ENCODE data around the gene TMEM259.

Gene TMEM259

GRCh38 chr19:1055886-1056620 lies 35.1 kb upstream of the TMEM259 start:
- DNase-seq (ENCODE audit: low read depth in 2 of 2), result no peak

DNA sequence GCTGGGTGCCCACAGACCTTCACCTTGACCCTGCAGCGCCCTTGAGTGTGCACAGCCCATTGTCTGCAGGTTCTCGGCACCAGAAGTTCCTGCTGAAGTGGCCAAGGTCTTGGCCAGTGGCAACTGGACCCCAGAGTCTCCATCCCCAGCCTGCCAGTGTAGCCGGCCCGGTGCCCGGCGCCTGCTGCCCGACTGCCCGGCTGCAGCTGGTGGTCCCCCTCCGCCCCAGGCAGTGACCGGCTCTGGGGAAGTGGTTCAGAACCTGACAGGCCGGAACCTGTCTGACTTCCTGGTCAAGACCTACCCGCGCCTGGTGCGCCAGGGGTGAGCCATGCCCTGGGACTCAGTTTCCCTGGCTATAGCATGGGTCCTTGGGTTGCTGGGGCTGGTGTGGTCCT lies 34.1 kb upstream of the TMEM259 start:
- DNase-seq (ENCODE audit: low read depth in 2 of 2), result no peak

- no peak for DNase-seq (ENCODE audit: low read depth in 2 of 2)
Measured at GRCh38 chr19:1054102-1055027, 33.4 kb upstream of the TMEM259 start.

DNA sequence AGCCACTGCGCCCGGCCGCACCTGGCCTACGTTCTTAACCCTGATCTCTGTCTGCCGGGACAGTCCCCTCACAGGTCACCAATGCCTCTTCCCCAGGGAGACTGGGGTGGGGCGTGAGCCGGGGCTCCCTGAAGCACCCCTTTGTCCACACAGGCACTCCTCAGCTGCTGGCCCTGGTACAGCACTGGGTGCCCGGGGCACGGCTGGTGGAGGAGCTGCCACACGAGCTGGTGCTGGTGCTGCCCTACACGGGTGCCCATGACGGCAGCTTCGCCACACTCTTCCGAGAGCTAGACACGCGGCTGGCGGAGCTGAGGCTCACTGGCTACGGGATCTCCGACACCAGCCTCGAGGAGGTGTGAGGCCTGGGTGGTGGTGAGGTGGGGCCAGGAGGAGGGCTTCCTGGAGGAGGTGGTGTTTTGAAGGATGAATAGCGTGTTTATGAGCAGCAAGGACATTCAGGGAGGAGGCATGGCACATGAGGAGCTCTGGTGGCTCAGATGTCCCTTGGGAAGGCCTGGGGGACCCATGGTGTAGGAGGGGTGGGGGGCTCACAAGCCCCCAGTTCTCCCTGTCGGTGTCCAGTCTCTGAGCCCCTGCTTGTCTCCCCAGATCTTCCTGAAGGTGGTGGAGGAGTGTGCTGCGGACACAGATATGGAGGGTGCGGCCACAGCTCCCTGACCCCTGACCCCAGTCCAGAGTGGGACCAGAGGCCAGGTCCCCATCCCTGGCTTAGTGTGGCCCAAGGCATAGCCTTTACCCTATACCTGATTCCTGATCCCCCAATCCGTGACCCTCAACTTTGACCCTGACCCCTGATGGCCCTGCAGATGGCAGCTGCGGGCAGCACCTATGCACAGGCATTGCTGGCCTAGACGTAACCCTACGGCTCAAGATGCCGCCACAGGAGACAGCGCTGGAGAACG lies 32.5 kb upstream of the TMEM259 start:
- DNase-seq (ENCODE audit: low read depth in 2 of 2), result no peak

DNA sequence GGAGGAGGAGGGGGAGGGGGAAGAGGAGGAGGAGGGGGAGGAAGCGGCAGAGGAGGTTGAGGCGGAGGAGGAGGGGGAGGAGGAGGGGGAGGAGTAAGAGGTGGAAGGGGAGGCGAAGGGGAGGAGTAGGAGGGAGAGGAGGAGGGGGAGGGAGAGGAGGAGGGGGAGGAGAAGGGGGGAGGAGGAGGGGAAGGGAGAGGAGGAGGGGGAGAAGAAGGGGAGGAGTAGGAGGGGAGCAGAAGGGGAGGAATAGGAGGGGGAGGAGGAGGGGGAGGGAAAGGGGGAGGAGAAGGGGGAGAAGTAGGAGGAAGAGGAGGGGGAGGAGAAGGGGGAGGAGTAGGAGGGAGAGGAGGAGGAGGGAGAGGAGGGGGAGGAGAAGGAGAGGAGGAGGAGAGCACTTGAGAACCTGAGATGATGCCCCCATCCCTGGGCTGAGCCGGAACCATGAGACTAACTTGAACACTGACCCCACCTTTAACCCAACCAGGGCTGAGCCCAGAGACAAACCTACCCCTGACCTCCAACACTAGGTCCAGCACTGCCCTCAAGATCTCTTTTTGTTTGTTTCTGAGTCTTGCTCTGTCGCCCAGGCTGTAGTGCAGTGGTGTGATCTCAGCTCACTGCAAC lies 31.5 kb upstream of the TMEM259 start:
- DNase-seq (ENCODE audit: low read depth in 2 of 2), result no peak

DNA sequence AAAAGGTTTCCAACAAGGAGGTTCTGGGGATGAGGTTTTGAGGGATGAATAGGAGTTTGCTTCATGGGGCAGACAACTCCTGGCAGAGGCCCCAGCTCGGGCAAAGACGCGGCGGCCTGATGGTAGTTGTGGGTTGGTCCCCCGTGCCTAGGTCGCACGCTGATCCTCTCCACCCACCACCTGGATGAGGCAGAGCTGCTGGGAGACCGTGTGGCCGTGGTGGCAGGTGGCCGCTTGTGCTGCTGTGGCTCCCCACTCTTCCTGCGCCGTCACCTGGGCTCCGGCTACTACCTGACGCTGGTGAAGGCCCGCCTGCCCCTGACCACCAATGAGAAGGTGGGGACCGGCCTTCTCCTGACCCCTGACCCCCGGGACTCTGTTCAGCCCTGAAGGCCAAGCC lies 30.9 kb upstream of the TMEM259 start:
- no peak for DNase-seq (ENCODE audit: low read depth in 2 of 2)

DNA sequence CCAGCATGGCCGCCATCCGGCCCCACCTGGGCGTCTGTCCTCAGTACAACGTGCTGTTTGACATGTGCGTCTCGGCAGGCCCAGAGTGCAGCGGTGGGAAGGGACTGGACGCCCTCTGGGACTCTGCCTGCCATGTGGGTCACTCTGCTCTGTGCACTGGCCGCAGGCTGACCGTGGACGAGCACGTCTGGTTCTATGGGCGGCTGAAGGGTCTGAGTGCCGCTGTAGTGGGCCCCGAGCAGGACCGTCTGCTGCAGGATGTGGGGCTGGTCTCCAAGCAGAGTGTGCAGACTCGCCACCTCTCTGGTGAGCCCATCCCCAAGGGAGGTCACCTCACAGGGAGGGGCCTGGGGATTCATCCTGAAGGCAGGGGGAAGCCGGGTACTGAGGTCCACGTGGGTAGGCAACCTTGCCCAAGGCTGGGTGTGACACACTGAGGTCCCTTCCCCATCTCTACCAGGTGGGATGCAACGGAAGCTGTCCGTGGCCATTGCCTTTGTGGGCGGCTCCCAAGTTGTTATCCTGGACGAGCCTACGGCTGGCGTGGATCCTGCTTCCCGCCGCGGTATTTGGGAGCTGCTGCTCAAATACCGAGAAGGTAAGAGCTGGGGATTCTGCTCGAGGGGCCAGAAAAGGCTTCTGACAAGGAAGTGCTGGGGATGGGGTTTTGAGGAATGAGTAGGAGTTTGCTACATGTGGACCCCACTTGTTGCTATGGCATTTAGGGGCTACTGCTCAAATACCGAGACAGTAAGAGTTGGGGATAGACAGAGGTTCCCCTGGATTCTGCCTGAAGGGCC lies 30.3 kb upstream of the TMEM259 start:
- DNase-seq (ENCODE audit: low read depth in 2 of 2), result no peak

GRCh38 chr19:1049800-1050199 lies 28.9 kb upstream of the TMEM259 start:
- no peak for DNase-seq (ENCODE audit: low read depth in 2 of 2)

DNA sequence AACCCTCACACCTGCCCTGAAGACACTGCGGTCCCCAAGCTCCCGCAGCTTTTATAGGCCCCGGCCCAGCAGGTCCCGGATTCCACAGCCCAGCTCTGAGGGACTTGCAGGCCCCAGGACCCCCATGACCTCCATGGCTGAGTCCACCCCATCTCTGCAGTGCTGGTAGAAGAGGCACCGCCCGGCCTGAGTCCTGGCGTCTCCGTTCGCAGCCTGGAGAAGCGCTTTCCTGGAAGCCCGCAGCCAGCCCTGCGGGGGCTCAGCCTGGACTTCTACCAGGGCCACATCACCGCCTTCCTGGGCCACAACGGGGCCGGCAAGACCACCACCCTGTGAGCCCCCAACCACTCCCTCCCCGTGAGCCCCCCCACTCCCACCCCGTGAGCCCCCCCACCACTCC lies 28.2 kb upstream of the TMEM259 start:
- no peak for DNase-seq (ENCODE audit: low read depth in 2 of 2)

DNA sequence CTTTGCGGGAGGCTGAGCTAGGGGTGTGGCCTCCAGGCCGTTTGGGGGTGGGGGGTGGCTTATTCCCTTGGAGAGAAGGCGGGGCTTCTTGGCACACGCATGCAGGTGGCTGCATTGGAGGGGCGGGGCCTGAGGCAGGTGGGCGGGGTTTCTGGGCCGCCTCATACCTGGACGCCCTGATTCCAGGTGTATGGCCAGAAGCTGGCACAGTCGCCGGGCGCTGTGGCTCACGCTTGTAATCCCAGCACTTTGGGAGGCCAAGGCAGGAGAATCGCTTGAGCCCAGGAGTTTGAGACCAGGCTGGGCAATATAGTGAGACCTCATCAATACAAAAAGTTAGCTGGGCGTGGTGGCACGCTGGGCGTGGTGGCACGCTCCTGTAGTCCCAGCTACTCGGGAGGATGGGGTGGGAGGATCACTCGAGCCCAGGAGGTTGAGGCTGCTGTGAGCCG lies 26.8 kb upstream of the TMEM259 start:
- no peak for DNase-seq (ENCODE audit: low read depth in 2 of 2)

- DNase-seq (ENCODE audit: low read depth in 2 of 2), result no peak
Measured at GRCh38 chr19:1046836-1047695, 26.1 kb upstream of the TMEM259 start.

DNA sequence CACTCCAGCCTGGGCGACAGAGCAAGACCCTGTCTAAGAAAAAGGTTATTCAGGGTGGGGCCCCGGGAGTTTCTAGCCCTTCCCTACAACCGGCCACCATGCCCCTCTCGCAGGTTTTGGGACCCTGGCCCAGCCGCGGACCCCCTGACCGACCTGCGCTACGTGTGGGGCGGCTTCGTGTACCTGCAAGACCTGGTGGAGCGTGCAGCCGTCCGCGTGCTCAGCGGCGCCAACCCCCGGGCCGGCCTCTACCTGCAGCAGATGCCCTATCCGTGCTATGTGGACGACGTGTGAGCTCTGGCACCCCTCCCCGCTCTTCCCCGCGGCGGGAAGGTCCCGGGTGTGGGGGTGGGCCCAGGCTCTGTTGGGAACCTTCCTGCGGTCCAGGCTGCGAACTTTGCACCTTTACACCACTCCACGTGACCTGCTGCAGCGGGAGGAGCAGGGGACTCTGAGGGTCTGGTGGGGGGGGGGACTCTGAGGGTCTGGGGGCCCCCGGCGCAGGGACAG lies 25.2 kb upstream of the TMEM259 start:
- no peak for DNase-seq (ENCODE audit: low read depth in 2 of 2)

DNA sequence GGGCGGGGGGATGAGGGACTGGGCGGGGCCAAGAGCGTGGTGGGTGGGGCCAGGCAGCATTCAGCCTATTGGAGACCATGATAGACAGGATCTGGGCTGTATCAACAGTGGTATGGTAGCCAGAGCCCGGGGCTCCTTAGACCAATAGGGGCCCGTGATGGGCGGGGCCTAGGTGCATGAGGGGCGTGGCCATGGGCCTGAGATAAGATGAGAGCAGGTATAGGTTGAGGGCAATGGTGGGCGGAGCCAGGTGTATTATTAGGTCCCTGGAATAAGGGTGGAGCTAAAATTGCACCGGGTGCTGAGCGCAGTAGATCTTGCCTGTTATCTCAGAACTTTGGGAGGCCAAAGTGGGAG lies 24.3 kb upstream of the TMEM259 start:
- DNase-seq (ENCODE audit: low read depth in 2 of 2), result no peak

DNA sequence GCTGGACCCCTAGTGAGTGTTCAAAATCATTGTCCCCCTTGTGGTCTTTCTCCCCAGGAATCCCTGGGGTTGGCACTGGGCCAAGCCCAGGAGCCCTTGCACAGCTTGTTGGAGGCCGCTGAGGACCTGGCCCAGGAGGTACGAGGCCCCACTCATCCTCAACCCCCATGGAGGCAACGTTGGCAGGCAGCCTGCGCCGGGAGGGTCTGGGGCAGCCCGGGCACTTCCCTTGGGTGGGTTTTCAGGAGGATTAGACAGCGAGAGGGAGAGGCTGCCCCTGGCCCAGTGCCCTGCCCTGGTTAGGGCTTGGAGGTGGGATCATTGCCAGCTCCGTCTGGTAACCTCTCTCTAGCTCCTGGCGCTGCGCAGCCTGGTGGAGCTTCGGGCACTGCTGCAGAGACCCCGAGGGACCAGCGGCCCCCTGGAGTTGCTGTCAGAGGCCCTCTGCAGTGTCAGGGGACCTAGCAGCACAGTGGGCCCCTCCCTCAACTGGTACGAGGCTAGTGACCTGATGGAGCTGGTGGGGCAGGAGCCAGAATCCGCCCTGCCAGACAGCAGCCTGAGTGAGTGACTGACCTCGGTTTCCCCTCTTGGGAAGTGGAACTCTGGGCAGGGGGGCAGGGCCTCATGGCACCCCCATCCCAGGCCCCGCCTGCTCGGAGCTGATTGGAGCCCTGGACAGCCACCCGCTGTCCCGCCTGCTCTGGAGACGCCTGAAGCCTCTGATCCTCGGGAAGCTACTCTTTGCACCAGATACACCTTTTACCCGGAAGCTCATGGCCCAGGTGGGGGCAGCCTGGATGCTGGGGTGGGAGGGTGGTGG lies 22.0 kb upstream of the TMEM259 start:
- no peak for DNase-seq (ENCODE audit: low read depth in 2 of 2)

GRCh38 chr19:1041835-1042685 lies 21.1 kb upstream of the TMEM259 start:
- DNase-seq (ENCODE audit: low read depth in 2 of 2), result no peak

DNA sequence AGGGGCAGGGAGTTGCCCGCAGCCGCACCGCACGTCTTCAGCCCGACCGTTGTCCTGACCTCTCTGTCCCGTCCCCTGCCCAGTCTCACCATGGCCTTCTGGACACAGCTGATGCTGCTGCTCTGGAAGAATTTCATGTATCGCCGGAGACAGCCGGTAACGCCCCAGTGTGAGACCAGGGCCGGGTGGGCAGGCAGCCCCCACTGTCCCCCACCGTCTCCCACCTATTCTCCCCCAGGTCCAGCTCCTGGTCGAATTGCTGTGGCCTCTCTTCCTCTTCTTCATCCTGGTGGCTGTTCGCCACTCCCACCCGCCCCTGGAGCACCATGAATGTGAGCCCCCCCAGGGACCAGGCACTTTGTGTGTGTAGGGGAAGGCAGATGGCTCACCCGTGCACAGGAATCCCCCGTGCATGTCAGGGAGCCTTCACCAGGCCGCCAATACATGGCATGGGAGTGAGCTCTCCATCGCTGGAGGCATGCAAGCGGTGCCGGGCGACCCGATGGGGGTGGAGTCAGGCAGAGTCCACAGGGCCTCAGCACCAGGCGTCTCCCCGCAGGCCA lies 20.4 kb upstream of the TMEM259 start:
- no peak for DNase-seq (ENCODE audit: low read depth in 2 of 2)

All from stimulated activated CD8-positive, alpha-beta memory T cell treated with anti-CD3 and anti-CD28 coated beads, Interleukin-15, amount 100 ng/mL, for 4 hours (primary cell).